ENCODE measurements around the gene NOX1.

Gene NOX1

GRCh38 chrX:100905620-100906019 lies 31.5 kb upstream of the NOX1 start:
- Histone ChIP-seq H3K4me1 (ENCODE audit: low read depth, poor library complexity, severe bottlenecking) (no peaks in the 10 kb centered on the region), H3K27me3 (ENCODE audit: insufficient read depth, low read depth) (no peaks in the 10 kb centered on the region), H3K4me2 (no peak overlapping the region), H4K20me1 (ENCODE audit: insufficient read depth) (no peaks in the 10 kb centered on the region), H3K79me2 (ENCODE audit: insufficient read depth, low read depth) (no peaks in the 10 kb centered on the region), H3K9ac (no peak overlapping the region), H2AFZ (ENCODE audit: low read depth) (no peak overlapping the region), H3K36me3 (ENCODE audit: insufficient read depth) (no peaks in the 10 kb centered on the region), H3K27ac (no peak overlapping the region), H3K4me3 (IDR thresholded peaks at IDR 0.05; ENCODE audit: insufficient read depth, low read depth, low read length) (no peak overlapping the region)
- TF ChIP-seq CTCF (conservative IDR thresholded peaks at IDR 0.05; ENCODE audit: low read depth, low read length), result no peak

GRCh38 chrX:100904433-100904832 lies 30.3 kb upstream of the NOX1 start:
- no peak overlapping the region for H3K4me2 ChIP-seq
- H3K27me3 ChIP-seq (ENCODE audit: insufficient read depth, low read depth), result no peaks in the 10 kb centered on the region
- no peak for TF ChIP-seq CTCF (conservative IDR thresholded peaks at IDR 0.05; ENCODE audit: low read depth, low read length)
- no peaks in the 10 kb centered on the region for H3K79me2 ChIP-seq (ENCODE audit: insufficient read depth, low read depth)
- no peak overlapping the region for H3K27ac ChIP-seq
- no peak overlapping the region for H3K9ac ChIP-seq
- H2AFZ ChIP-seq (ENCODE audit: low read depth), result no peak overlapping the region
- H3K4me3 ChIP-seq (IDR thresholded peaks at IDR 0.05; ENCODE audit: insufficient read depth, low read depth, low read length), result no peak overlapping the region
- no peaks in the 10 kb centered on the region for H3K4me1 ChIP-seq (ENCODE audit: low read depth, poor library complexity, severe bottlenecking)
- no peaks in the 10 kb centered on the region for H3K36me3 ChIP-seq (ENCODE audit: insufficient read depth)
- no peaks in the 10 kb centered on the region for H4K20me1 ChIP-seq (ENCODE audit: insufficient read depth)

DNA sequence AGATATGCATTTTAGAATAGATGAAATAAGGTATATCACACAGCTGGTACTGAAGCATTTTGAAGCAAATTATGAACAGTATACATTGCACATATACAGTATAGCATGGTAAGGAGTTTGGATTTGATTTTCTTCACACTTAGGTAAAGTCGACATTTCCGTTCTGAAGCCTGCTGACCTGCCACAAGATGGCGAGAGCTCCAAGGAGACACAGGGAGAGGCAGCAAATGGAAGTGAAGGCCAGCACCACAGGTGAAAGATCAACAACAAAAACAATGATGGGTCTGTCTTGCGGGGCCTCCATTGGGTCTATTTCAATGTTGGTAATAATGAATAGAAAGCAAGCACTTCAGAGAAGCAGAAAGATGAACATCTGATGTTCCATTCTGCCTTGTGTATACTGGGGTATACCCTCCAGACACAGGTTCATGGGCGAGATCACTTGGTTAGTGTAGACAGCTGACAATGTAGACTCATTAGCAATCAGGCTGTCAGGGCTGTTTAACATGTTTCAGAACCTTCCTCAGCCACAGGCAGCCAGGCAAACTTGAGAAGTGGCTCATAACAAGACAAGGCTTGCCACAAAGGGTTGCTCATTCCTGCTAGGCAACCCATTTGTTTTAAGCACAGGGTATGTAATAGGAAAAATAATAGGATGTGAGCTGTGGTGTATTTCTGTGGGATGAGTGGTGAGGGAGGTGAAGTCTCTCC lies 21.4 kb upstream of the NOX1 start:
- H3K9ac ChIP-seq, result no peak overlapping the region
- no peak overlapping the region for H3K4me3 ChIP-seq (IDR thresholded peaks at IDR 0.05; ENCODE audit: insufficient read depth, low read depth, low read length)
- no peak overlapping the region for H3K4me2 ChIP-seq
- no peaks in the 10 kb centered on the region for H3K27me3 ChIP-seq (ENCODE audit: insufficient read depth, low read depth)
- no peaks in the 10 kb centered on the region for H3K4me1 ChIP-seq (ENCODE audit: low read depth, poor library complexity, severe bottlenecking)
- H4K20me1 ChIP-seq (ENCODE audit: insufficient read depth), result no peaks in the 10 kb centered on the region
- TF ChIP-seq CTCF (conservative IDR thresholded peaks at IDR 0.05; ENCODE audit: low read depth, low read length), result no peak
- no peak overlapping the region for H2AFZ ChIP-seq (ENCODE audit: low read depth)
- no peak overlapping the region for H3K27ac ChIP-seq
- no peaks in the 10 kb centered on the region for H3K36me3 ChIP-seq (ENCODE audit: insufficient read depth)
- no peaks in the 10 kb centered on the region for H3K79me2 ChIP-seq (ENCODE audit: insufficient read depth, low read depth)

DNA sequence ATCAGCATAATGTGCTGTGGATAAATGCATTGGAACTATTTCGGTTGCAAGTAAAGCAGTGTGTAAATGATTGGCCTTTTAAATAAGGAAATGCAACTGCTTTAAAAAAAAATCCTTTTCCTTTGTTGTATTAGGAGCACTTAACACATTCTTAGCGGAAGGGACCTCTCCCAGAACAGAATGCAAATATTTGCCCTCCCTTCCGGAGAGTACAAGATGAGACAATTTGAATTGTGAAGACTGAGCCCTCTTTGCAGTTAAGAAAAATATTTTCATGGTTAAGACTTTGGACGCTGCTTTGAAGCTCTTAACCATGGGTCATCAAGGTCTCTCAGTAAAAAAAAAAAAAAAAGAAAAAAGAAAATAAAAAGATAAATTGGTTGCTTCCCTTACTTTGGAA lies 9.5 kb upstream of the NOX1 start:
- Histone ChIP-seq H3K4me2 (no peak overlapping the region), H3K27me3 (ENCODE audit: insufficient read depth, low read depth) (no peaks in the 10 kb centered on the region), H3K27ac (no peak overlapping the region), H3K4me1 (ENCODE audit: low read depth, poor library complexity, severe bottlenecking) (no peaks in the 10 kb centered on the region), H2AFZ (ENCODE audit: low read depth) (no peak overlapping the region), H3K9ac (no peak overlapping the region), H4K20me1 (ENCODE audit: insufficient read depth) (no peaks in the 10 kb centered on the region), H3K4me3 (IDR thresholded peaks at IDR 0.05; ENCODE audit: insufficient read depth, low read depth, low read length) (no peak overlapping the region), H3K79me2 (ENCODE audit: insufficient read depth, low read depth) (no peaks in the 10 kb centered on the region), H3K36me3 (ENCODE audit: insufficient read depth) (no peaks in the 10 kb centered on the region)
- TF ChIP-seq CTCF (conservative IDR thresholded peaks at IDR 0.05; ENCODE audit: low read depth, low read length), result no peak
